Effector CD8-positive, alpha-beta T cell (primary cell): Measurements from ENCODE around the gene GNG11.

ENCODE experiments used
- DNase-seq: peaks from one replicate; lab custom pipeline; 2025; lab: John Stamatoyannopoulos, UW

GNG11 gene

DNA sequence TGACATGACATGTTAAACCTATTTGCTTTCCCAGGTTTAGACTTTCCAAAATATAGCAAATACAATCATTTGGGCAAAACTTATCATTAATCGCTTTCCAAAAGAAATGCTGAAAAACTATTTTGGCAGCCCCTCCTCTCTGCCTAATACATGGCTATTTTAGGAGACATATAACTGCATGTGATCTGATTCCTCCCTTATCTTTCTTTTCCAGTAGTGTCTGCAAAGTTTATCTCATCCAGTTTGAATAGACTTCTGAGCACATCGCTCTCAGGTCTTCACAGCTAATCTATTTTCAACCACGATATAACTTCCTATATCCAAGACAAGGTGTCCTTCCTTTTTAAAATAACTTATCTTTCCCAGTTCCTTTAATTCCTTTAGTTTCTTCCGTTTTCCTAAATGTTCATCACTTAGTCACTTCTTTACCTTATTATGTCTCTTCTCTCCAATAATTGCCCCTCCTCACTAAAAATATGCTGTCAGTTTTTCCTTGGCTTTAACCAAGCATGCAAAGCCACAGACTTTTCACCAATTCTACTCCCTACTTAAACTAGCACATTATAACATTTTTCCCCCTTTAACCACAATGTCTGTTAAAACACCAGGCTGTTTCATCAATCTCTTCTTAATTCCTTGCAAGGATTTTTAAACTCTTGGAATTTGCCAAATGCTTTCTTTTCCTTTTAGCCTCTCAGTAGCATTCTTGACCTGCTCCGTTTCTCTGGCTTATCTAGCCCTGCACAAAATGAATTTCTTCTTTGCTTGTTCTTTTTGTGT lies 24.4 kb downstream of the GNG11 start:
- DNase-seq = no peak

DNA sequence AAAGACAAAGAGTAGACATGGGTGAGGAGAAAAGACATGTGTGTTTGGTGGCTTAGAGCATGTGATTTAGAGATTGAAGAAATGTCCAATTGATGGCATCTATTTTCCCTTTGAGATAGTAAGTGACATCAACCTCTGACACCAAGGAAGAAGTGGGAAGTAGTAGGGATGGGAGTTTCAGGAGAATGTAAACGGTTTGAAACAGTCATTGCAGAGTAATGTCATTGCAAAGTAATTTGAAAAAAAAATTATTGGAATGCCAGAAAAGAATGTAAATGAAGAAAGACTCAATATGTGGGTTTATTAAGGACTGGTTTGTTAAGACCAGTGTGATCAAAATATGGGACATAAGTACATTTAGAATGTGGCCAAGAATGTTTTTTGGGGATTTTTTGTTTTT lies 26.6 kb downstream of the GNG11 start:
- DNase-seq = no peak

DNA sequence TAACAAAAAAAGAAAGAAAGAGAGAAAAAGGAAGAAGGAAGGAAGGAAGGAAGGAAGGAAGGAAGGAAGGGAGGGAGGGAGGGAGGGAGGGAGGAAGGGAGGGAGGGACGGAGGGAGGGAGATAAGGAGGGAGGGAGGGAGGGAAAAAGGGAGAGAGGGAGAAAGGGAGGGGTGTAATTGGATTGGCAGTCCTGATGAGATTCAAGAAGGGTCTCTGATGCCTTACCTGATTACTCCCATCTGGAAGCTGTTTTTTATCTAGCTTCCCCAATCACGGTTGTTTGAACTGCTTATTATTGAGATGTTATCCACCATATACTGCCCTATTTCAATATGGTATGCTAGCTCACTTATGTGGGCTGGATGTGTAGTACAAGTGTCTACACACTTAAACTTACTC lies 27.3 kb downstream of the GNG11 start:
- DNase-seq = no peak

DNA sequence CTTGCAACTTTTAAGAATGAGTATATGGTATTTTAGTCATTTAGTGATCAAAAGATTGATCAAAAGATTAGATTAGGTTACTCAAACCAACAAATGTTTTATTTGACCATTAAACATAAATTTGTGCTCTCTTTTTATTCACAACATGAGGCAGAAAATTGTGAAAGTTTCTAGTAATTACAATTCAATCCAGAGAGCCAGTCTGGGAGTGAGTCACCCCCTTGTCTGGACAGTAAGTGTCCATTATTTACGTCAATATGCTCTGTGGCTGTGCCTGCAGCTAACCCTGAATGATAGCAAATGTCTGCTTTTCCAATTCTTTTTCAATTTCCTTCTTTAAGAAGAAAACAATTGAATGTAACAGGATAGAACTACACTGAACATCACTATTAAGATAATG lies 27.9 kb downstream of the GNG11 start:
- DNase-seq = no peak

DNA sequence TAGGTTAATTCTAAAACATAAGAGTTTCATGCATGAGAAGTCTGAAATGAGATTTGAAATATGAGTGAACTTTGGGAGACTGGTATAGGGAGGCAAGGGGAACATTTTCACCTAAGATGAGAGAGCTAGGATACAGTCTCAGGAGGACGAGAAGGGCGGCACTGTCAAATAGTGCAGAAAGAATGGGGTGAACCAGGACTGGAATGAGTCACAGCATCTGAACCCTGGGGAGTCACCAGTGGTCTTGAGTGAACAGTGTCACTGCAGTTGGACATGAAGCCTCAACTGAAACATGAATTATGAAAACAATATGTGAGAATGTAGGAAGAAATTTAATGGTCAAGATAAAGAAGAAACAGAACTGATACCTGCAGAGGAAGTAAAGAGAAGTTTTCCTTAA lies 33.8 kb downstream of the GNG11 start:
- DNase-seq = no peak

DNA sequence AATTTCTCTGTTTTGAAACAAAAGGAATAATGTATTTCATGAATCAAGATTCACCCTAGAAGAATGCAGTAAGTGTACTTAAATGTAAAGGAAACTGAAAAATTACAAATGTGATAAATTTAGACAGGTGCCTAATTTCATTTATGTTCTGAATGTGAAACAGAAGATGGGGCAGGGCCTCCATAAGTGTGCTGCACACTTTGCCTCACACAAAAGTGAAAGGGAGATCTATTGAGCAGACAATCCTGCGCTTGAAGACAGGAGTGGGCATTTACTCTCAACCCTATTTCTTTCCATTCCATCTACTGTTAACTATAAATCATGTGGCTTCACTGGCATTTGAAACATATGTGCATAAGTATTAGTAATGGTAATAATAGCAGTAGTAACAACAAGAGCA lies 36.2 kb downstream of the GNG11 start:
- DNase-seq = no peak

DNA sequence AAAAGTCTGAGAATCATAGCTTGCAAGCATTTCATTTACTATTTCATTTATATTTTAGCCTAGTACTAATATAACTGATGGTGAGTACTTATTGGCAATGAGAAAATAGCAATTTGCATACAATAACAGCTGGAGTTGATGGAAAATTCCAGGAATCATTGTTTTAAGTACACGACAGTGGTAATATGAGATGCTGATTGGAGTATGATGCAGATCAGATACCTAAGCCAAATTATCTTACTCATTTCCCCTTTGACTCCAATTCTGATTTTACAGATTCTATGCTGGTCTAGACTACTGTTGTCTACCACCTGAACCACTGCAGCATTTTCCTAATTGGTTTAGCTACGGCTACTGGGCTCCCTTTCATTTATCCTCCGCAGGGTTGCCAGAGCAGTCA lies 36.7 kb downstream of the GNG11 start:
- DNase-seq = no peak

DNA sequence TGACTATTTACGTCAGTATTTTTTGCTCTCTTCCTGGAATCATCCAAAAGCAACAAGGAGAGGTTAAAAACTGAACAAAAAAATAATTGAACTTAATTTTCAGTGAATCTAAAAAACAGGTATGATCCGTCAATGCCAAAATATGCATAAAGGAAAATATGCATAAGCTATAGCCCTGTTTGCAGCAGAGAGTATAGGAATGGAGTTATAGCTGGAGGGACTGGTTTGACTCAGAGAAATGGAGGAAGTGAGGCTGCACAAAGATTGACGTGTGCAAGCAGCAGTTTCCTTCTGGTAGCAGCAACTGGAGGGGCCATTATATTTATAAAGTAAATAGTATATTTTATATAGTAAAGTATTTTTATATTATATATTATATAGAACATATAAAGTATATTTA lies 37.1 kb downstream of the GNG11 start:
- no peak for DNase-seq

DNA sequence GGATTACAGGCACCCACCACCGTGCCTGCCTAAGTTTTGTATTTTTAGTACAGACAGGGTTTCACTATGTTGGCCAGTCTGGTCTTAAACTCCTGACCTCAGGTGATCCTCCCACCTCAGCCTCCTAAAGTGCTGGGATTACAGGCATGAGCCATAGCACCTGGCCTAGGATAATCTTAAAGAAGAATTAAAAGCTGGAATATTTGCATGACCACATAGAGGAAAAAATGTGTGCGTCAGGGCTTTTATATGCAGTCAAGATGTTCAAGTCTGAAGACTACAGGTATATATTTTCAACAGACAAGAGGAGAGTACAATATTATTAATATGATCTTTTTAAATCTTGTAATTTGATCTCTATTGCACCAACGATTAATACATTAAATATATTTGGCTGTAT lies 39.5 kb downstream of the GNG11 start:
- no peak for DNase-seq

DNA sequence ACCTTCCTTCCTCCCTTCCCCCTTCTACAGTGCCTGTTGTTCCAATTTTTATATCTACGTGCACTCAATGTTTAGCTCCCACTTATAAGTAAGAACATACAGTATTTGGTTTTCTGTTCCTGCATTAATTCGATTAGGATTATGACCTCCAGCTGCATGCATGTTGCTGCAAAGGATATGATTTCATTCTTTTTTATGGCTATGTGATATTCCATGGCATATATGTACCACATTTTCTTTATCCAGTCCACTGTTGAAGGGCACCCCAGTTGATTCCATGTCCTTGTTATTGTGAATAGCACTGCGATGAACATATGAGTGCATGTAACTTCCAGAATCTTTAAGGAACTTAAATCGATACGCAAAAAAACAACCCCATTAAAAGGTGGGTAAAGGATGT lies 42.7 kb downstream of the GNG11 start:
- no peak for DNase-seq

DNA sequence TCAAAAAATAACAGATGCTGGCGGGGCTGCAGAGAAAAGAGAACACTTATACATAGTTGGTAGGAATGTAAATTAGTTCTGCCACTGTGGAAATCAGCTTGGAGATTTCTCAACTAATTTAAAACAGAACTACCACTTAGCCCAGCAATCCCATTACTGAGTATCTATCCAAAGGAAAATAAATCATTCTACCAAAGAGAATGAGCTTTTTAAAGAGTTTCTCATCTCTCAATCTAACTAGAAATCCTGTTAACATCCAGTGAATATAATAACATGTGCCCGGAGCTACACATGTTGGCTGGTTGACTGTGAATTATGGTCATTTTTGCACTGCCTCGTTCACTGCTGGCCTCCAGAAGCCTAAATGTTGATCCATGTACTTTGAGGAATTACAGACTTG lies 43.3 kb downstream of the GNG11 start:
- no peak for DNase-seq

DNA sequence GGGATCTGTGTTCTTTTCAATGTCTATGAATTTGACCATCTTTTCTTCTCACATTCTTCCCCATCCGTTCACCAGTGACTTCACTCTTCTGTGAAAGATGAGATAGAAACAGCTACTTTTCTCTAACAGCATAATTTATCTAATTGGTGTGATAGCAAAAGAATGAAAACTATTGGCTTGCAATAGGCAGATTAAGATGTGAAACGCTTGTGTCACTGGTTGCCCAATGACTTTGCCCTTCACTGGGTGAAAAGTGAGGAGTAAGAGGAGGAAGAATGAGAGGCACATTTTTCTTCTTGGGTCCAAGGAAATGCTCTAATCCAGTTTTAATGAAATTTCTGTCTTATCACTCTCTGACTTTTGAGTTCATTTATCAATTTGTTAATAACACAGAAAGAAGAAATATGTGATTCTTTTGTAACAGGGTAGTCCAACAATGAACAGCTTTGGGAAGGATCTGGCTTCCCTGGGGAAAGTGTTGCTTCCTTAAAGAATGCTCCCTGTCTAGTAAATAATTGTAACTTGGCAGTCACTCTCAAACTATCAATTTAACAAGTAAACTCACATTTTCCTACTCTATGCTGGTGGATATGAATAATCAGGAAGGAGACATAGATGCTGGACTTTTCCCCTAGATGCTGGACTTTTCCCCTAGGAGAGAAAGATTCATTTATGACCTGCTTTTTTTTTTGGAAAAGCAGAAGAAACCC lies 47.5 kb downstream of the GNG11 start:
- no peak for DNase-seq

DNA sequence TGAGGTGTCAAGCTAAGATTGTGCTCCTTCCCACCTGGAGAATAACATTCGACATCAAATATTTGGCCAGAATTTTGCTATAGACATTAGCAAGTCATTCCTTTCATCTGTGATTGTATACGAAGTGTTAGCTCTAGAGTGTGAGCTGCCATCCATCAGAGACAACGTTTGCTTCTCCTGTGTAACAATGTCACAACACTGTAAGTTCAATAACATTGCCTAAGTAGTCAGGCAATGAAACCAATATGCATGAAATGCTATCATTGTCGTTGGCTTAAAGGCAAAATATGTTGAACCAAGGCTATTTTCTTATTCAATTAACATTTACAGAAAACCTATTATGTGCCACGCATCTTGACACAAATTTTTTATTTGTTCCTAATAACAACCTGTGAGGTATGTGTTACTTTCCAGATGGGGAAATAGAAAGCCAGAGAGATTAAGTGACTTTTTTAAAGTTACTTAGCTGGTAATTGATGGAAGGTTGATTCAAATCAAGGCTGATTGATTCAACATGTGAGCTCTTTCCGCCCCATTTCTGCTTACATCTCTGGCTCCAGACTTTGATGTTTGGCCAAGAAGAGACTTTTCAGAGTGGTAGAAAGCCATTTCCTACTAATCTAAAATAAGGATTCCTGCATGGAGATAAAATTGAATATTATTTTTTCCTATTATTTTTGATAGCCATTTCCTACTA lies 50.6 kb downstream of the GNG11 start:
- no peak for DNase-seq

DNA sequence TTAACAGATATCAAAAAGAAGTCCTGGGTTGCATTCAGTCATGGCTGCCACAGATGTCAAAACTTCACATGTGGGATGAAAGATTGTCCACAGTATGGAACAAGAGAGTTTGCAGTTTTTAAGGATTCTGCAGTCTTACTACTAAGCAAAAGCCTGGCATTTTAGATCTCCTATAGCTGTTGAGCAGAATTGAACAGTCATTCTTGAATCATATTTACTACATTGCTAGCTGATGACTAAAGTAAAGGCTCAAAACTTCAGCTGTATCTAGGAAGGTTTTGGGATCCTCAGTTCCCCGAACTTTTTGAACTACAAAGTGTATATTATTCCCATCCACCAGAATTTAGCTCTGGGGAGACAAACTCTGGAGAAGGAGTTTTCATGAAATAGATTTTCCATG lies 51.6 kb downstream of the GNG11 start:
- no peak for DNase-seq

DNA sequence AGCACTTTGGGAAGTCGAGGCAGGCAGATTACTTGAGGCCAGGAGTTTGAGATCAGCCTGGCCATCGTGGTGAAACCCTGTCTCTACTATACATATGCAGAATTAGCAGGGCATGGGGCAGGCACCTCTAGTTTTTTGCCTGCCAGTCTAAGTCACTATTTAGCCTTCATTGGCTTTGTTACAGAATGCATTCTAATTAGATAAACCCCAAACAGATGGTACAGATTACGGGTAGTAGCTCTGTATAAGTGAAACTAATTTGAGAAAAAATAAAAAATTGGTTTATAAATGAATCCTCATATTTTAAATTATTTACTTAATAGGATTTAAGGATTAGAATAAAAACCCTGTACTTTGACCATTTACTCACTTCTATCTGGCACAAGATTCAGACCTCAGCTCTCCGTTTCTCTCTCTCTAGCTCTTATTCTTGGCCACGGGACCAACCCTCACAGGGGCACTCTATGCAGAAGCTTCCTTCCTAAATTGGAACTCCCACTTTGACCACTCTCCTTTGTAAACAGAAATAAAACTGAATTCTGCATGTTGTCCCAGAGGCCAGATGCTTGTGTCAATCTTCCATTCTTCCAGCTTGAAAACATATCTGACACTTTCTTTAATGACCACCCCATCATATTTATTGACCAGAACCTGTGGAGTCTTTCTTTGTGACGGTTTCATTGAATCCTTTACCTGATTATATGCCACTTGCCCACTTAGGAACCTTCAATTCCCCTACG lies 55.8 kb downstream of the GNG11 start:
- no peak for DNase-seq
